IPS-20b (cell line): ENCODE measurements around the gene ASCC1.
"Not testable (repeated sequence)": the region's sequence is repeated elsewhere in the genome, so short reads cannot be mapped to it uniquely, and the experiment has no call there.

Experiments
- H3K27ac ChIP-seq: one replicate; pipeline ENCODE4 v1.5.1; 2013; ENCODE audit warnings: low read length
- H3K27me3 ChIP-seq: 2 replicates; pipeline ENCODE4 v1.6.1; 2013; ENCODE audit warnings: mild to moderate bottlenecking, low read length, inconsistent platforms; ENCODE audit not compliant: insufficient read depth
- H3K36me3 ChIP-seq: 2 replicates; pipeline ENCODE4 v1.6.1; 2013; ENCODE audit warnings: low read depth, mild to moderate bottlenecking, inconsistent platforms, low read length, moderate library complexity; ENCODE audit not compliant: insufficient read depth
- H3K4me1 ChIP-seq: 2 replicates; pipeline ENCODE4 v1.6.1; 2013; ENCODE audit warnings: mild to moderate bottlenecking, control low read depth, inconsistent platforms, low read length, moderate library complexity; ENCODE audit not compliant: insufficient read depth
- H3K4me3 ChIP-seq: 2 replicates; pipeline ENCODE4 v1.5.1; 2013; ENCODE audit warnings: mild to moderate bottlenecking, low read length, inconsistent platforms
- H3K9ac ChIP-seq: 2 replicates; pipeline ENCODE4 v1.6.1; 2013; ENCODE audit warnings: low read depth, mild to moderate bottlenecking, inconsistent platforms, low read length, moderate library complexity
- H3K9me3 ChIP-seq: 2 replicates; pipeline ENCODE4 v1.6.1; 2013; ENCODE audit warnings: mild to moderate bottlenecking, low read depth, low read length, inconsistent platforms; ENCODE audit not compliant: insufficient read depth

Gene ASCC1

DNA sequence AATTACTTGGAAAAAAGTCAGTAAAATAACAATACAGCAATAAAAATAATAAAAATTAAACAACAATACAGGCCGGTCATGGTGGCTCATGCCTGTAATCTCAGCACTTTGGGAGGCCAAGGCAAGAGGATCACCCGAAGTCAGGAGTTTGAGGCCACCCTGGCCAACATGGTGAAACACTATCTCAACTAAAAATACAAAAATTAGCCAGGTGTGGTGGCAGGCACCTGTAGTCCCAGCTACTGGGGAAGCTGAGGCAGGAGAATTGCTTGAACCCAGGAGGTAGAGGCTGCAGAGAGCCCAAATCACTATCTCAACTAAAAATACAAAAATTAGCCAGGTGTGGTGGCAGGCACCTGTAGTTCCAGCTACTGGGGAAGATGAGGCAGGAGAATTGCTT, 4.2 kb downstream of the ASCC1 start:
- H3K4me3 ChIP-seq, H3K27ac ChIP-seq, H3K27me3 ChIP-seq, H3K4me1 ChIP-seq, H3K9me3 ChIP-seq, H3K9ac ChIP-seq: not testable (repeated sequence)
- peaks cover 35% of the 10 kb centered on the region for H3K36me3 ChIP-seq

GRCh38 chr10:72211381-72211780, 4.7 kb downstream of the ASCC1 start:
- not testable (repeated sequence) for H3K27me3 ChIP-seq, H3K27ac ChIP-seq, H3K9me3 ChIP-seq, H3K4me1 ChIP-seq, H3K9ac ChIP-seq, H3K4me3 ChIP-seq
- H3K36me3 ChIP-seq, result peaks cover 35% of the 10 kb centered on the region

DNA sequence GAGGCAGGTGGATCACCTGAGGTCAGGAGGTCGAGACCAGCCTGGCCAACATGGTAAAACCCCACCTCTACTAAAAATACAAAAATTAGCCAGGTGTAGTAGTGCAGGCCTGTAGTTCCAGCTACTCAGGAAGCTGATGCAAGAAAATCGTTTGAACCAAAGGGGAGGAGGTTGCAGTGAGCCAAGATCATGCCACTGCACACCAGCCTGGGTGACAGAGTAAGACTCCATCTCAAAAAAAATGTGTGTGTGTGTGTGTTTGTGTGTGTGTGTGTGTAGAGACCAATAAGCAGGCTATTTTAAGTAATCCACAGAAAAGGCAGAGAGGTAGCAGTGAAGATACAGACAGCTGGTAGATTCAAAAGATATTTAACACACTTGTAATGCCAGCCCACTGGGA, 7.5 kb downstream of the ASCC1 start:
- not testable (repeated sequence) for H3K9ac ChIP-seq, H3K27me3 ChIP-seq, H3K4me1 ChIP-seq, H3K9me3 ChIP-seq, H3K4me3 ChIP-seq, H3K27ac ChIP-seq
- H3K36me3 ChIP-seq, result peaks cover 35% of the 10 kb centered on the region

DNA sequence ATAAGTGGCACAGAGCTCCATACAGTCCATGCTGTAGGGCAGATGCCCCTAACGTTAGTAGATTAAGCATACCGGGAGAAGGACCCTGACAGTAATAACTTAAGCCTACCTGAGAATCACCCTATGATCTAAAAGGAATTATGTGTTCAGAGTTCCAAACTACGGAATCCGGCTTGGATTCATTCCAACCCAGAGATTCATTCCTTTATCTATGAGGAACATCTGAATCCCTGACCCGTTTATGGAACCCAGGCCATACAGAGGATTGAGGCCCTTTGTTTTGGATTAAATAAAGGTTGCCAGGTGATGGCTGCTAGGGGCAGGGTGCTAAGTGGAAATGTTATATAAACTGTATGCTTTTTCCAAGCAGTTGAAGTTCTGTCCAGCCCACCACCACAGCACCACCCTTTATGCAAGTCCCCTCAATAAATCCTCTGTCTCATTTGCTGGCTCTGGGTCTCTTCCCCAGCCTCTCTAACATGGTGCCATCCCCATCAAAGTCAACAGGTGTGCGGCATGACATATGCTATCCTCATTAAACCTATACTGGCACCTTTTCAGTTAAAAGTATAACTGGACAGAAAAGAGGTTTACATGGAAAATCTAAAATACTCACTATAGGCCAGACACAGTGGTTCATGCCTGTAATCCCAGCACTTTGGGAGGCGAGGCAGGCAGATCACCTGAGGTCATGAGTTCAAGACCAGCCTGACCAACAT, 9.4 kb downstream of the ASCC1 start:
- Histone ChIP-seq H3K9ac (no peak overlapping the region), H3K27ac (no peak overlapping the region), H3K4me1 (no peaks in the 10 kb centered on the region), H3K4me3 (no peak overlapping the region), H3K9me3 (no peaks in the 10 kb centered on the region), H3K36me3 (peaks cover 30% of the 10 kb centered on the region), H3K27me3 (no peaks in the 10 kb centered on the region)

- no peaks in the 10 kb centered on the region for H3K9me3 ChIP-seq
- H3K4me1 ChIP-seq, result no peaks in the 10 kb centered on the region
- H3K9ac ChIP-seq, result no peak overlapping the region
- H3K27ac ChIP-seq, result no peak overlapping the region
- no peak overlapping the region for H3K4me3 ChIP-seq
- peaks cover 20% of the 10 kb centered on the region for H3K36me3 ChIP-seq
- no peaks in the 10 kb centered on the region for H3K27me3 ChIP-seq
These were observed 11.4 kb downstream of the ASCC1 start for GRCh38 chr10:72204724-72205123.

DNA sequence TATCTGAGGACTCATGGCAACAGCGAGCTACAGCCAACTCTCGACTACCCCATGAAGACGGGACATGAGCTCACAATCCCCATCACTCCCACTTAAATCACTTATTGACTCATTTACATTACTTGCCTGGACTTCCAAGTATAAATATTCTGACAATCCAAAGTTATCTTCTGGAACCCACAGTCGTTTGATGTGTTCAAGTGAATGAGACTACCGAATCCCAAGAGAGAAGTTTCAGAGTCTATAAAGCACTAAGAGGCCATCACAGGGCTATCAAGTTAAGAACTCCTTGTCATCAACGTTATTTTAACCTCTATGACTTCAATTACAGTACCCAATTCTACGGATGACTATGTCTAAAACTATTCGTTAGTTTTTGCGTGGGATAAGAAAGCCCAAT, 11.8 kb downstream of the ASCC1 start:
- H3K27me3 ChIP-seq, result no peaks in the 10 kb centered on the region
- no peaks in the 10 kb centered on the region for H3K9me3 ChIP-seq
- no peak overlapping the region for H3K9ac ChIP-seq
- H3K27ac ChIP-seq, result no peak overlapping the region
- no peak overlapping the region for H3K4me3 ChIP-seq
- H3K36me3 ChIP-seq, result peaks cover 19% of the 10 kb centered on the region
- H3K4me1 ChIP-seq, result no peaks in the 10 kb centered on the region

DNA sequence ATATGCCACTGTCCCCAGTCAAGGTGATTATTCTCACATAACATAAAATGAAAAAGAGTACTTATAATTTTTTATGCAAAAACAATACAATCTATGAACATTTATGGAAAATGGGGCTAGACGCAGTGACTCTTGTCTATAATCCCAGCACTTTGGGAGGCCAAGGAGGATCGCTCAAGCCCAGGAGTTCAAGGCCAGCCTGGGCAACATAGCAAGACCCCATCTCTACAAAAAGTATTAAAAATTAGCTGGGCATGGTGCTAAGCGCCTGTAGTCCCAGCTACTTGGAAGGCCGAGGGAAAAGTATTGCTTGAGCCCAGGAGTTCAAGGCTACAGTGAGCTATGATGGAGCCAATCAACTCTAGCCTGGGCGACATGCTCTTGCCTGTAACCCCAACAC, 14.8 kb downstream of the ASCC1 start:
- Histone ChIP-seq H3K4me3 (no peak overlapping the region), H3K36me3 (peaks cover 10% of the 10 kb centered on the region), H3K9me3 (no peaks in the 10 kb centered on the region), H3K4me1 (no peaks in the 10 kb centered on the region), H3K9ac (no peak overlapping the region), H3K27me3 (no peaks in the 10 kb centered on the region), H3K27ac (no peak overlapping the region)

- H3K4me3 ChIP-seq, result no peak overlapping the region
- no peak overlapping the region for H3K9ac ChIP-seq
- H3K9me3 ChIP-seq, result no peaks in the 10 kb centered on the region
- H3K27ac ChIP-seq, result no peak overlapping the region
- H3K27me3 ChIP-seq, result no peaks in the 10 kb centered on the region
- H3K4me1 ChIP-seq, result no peaks in the 10 kb centered on the region
- peaks cover 13% of the 10 kb centered on the region for H3K36me3 ChIP-seq
These were observed 15.2 kb downstream of the ASCC1 start for GRCh38 chr10:72200883-72201282.

- Histone ChIP-seq H3K9ac (no peak overlapping the region), H3K4me3 (no peak overlapping the region), H3K9me3 (no peaks in the 10 kb centered on the region), H3K36me3 (peaks cover 25% of the 10 kb centered on the region), H3K27ac (no peak overlapping the region), H3K27me3 (no peaks in the 10 kb centered on the region), H3K4me1 (no peaks in the 10 kb centered on the region)
These were observed 21.1 kb downstream of the ASCC1 start for GRCh38 chr10:72194949-72195348.

GRCh38 chr10:72186982-72187330, 29.1 kb downstream of the ASCC1 start:
- Histone ChIP-seq H3K4me3 (no peak overlapping the region), H3K9ac (no peak overlapping the region), H3K36me3 (no peaks in the 10 kb centered on the region), H3K4me1 (no peaks in the 10 kb centered on the region), H3K27ac (no peak overlapping the region), H3K27me3 (no peaks in the 10 kb centered on the region), H3K9me3 (peaks cover 4% of the 10 kb centered on the region)

DNA sequence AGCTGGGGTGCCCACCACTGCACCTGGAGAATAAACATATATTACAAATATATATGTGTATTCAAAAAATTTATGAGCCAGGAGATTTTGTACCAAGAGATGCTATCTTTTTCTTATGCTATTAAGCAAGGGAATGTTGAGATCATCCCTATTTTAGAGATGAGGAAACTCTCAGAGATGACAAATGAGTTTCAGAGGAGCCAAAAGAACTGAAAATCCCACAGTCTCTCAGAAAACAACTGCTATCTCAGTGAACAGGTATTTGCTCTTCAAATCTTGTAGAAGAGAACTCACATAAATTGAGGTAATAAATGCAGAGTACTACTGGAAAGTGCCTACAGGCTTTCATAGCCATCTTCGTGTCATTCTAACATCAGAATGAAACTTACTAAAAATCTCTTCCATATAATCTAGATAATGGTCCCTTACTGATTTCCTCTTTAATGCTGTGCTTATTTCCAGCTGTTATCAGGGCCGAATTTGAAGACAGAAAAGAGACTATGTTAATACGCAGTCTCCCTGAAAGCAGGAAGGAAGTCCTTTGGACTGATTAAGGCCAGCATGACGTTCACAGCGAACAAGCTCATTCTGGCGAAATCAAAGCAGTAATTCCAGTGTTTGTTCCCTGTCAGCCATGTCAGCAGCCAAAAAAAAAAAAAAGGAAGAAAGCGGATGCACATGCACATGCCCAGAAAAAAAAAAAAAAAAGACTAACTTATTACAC, 29.7 kb downstream of the ASCC1 start:
- H3K27ac ChIP-seq, result no peak overlapping the region
- no peak overlapping the region for H3K9ac ChIP-seq

DNA sequence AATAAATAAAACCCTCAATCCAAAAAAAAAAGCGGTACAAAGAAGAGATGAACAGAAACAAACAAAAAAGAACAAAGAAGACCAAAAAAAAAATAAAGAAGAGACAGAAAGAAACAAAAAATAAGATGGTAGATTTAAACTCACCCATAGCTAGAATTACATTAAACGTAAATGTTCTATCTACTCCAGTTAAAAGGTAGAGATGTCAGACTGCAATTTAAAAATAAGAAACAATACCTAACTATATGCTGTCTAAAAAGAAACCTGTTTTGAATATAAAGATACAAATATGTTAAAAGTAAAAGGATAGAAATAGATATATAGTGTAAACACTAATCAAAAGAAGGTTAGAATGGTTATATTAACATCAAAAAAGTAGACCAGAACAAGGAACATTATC, 31.9 kb downstream of the ASCC1 start:
- H3K9ac ChIP-seq, result no peak overlapping the region
- no peak overlapping the region for H3K4me3 ChIP-seq
- no peaks in the 10 kb centered on the region for H3K27me3 ChIP-seq
- H3K36me3 ChIP-seq, result peaks cover 4% of the 10 kb centered on the region; the same call in 1 of the 2 replicates
- no peaks in the 10 kb centered on the region for H3K4me1 ChIP-seq
- peaks cover 4% of the 10 kb centered on the region for H3K9me3 ChIP-seq
- no peak overlapping the region for H3K27ac ChIP-seq

More for the DNA sequence above, 29.7 kb downstream of the ASCC1 start:
- H3K4me1 ChIP-seq, result no peaks in the 10 kb centered on the region
- H3K27me3 ChIP-seq, result no peaks in the 10 kb centered on the region
- no peak overlapping the region for H3K4me3 ChIP-seq
- peaks cover 4% of the 10 kb centered on the region for H3K9me3 ChIP-seq
- no peaks in the 10 kb centered on the region for H3K36me3 ChIP-seq
